ENCODE data around the gene PMIS2.
A peak's percentile ranks its signal among the peaks of the same experiment; 100 is the strongest.
"Not testable (repeated sequence)": the region's sequence is repeated elsewhere in the genome, so short reads cannot be mapped to it uniquely, and the experiment has no call there.

The PMIS2 gene

DNA sequence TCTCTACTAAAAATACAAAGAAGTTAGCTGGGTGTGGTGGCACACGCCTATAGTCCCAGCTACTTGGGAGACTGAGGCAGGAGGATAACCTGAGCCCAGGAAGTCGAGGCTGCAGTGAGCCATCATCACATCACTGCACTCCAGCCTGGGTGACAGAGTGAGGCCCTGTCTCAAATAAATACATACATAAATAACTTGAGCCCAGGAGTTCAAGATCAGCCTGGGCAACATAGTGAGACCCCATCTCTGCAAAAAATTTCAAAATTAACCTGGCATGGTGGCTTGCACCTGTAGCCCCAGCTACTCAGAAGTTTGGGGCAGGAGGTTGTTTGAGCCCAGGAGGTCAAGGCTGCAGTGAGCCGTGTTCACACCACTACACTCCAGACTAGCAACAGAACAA lies 9.1 kb downstream of the PMIS2 start:
- DNase-seq (ENCODE audit: low spot score): not testable (repeated sequence)

DNA sequence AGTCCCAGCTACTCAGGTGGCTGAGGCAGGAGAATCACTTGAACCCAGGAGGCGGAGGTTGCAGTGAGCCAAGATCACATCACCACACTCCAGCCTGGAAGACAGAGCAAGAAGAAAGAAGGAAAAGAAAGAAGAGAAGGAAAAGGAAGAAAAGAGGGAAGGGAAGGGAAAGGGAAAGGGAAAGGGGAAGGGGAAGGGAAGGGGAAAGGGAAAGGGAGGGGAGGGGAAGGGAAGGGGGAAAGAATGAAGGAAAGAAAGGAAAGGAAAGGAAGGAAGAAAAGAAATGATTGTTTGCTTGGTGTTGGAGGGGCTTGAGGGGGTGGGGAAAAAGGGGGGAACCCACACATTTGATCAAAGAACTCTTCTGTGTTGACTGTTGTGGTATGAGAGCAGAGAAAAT lies 10.0 kb downstream of the PMIS2 start:
- DNase-seq (ENCODE audit: low spot score): no peak

DNA sequence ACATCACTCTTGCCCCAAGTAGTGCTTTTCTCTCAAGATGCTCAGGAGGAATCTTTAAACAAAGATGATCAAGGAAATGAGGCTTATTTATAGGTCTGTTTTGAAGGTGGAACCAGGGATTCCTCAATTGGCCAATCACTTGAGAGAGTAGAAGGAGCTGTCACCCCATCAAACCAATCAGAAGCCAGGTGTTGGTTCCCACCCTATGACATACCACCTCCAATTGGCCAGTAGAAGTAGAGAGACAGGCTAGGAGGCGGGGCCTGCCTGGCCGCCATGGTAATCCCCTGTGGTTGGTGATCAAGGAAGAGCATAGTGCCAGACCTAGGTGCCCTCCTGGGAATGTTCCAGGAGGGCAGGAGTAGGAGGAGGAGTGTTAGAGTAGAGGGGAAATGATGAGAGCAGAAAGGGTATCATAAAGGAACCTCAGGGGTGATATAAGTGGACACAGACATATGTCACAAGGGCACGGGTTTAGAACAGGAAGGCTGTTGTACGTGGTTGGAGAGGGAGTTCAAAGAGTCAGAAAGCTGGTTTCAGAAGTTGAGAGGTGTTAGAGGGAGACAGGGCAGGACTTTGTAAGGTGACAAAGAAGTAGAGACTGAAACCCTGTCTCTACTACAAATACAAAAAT lies 10.5 kb downstream of the PMIS2 start:
- DNase-seq (ENCODE audit: low spot score): no peak

DNA sequence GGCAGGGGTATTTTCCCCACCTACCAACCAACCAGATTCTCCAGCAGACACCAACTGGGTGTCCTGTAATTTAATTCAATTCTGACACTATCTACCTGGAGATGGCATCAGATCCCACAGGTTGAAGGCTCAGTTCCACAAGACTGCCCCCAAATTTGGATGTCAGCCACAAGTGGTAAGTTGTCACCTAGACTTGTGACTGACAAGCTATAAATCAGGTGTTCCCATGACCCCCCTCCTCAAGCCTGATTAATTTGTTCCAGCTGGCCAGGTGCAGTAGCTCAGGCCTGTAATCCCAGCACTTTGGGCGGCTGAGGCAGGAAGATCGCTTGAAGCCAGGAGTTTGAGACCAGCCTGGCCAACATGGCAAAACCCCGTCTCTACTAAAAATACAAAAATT lies 16.0 kb downstream of the PMIS2 start:
- DNase-seq (ENCODE audit: low spot score): no peak

DNA sequence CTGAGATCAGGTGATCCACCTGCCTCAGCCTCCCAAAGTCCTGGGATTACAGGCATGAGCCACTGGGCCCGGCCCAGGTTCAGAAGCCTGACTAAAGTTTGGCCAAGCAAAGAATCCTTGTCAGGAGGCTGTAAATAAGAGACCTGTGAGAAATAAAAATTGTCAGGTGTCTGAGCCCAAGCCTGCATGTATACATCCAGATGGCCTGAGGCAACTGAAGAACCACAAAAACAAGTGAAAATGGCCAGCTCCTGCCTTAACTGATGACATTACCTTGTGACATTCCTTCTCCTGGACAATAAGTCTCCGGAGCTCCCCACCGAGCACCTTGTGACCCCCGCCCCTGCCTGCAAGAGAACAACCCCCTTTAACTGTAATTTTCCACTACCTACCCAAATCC lies 18.5 kb downstream of the PMIS2 start:
- DNase-seq (ENCODE audit: low spot score): not testable (repeated sequence)

DNA sequence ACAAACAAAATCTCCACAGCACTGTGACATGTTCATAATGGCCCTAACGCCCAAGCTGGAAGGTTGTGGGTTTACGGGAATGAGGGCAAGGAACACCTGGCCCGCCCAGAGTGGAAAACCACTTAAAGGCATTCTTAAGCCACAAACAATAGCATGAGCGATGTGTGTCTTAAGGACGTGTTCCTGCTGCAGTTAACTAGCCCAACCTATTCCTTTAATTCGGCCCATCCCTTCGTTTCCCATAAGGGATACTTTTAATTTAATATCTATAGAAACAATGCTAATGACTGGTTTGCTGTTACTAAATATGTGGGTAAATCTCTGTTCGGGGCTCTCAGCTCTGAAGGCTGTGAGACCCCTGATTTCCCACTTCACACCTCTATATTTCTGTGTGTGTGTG lies 21.2 kb downstream of the PMIS2 start:
- not testable (repeated sequence) for DNase-seq (ENCODE audit: low spot score)

DNA sequence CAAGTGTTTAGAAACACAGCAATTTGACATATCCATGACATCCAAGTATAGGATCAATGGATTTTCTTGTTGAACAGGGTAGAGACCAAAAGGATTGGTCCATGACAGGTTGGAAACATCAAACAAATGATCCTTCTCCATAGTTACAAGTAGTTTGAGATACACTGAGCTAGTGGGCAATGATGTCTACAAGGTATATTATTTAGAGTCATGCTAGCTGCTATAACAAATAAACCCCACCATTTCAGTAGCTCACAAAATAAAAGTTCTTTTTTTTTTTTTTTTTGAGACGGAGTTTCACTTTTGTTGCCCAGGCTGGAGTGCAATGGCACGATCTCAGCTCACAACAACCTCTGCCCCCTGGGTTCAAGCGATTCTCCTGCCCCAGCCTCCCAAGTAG lies 21.7 kb downstream of the PMIS2 start:
- no peak for DNase-seq (ENCODE audit: low spot score)

DNA sequence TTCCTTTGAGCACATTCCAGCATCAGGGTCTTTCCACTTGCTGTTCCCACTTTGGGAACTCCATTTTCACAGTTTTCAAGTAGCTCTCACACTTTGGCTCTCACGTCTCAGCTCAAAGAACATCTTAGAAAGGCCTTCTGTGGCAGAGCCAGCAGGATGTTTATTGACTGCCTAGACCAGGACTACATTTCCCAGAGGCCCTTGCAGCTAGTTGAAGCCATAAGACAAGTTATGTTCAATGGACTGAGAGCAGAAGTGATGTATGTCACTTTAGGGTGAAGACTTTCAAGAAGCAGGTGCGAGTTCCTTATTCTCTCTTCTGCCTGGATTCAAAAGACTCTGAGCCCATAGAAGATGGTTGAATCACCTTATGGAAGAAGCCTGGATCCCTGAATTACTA lies 22.3 kb downstream of the PMIS2 start:
- no peak for DNase-seq (ENCODE audit: low spot score)

DNA sequence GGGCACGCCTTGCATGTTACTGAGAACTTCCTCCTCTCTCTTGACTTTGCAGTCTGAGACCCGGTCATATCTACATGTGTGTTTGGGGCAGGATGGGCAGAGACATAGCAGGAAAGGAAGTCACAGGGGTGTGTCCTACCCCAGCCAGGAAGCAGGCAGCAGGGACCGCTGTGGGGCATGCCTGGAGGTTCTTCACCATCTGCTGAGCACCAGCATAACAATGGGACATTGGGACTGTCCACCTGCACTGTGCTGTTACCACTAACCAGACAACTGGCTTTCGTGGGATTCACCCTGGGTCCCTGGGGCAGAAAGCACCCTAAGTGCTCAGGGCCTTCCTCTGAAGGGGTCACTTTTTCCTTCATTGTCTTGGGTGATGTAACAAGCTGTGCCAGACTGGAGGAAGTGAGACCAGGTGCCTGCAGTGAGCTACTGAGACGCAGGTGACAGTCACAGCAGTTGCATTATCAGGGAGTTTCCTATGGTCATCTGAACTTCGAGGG lies 23.9 kb downstream of the PMIS2 start:
- no peak for DNase-seq (ENCODE audit: low spot score)

DNA sequence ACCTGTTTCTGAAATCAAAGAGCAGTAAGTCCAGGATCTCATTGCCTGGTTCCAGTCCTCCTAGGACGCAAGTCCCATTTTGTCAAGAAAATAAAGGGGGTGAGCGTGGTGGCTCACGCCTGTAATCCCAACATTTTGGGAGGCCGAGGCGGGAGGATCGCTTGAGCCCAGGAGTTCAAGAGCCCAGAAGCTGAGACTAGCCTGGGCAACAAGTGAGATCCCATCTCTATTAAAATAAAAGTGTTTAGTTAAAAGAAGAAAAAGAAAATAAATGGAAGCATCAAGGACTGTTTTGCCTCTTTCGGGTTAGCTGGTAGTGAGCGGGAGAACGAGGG lies 26.2 kb downstream of the PMIS2 start:
- DNase-seq (ENCODE audit: low spot score): no peak

DNA sequence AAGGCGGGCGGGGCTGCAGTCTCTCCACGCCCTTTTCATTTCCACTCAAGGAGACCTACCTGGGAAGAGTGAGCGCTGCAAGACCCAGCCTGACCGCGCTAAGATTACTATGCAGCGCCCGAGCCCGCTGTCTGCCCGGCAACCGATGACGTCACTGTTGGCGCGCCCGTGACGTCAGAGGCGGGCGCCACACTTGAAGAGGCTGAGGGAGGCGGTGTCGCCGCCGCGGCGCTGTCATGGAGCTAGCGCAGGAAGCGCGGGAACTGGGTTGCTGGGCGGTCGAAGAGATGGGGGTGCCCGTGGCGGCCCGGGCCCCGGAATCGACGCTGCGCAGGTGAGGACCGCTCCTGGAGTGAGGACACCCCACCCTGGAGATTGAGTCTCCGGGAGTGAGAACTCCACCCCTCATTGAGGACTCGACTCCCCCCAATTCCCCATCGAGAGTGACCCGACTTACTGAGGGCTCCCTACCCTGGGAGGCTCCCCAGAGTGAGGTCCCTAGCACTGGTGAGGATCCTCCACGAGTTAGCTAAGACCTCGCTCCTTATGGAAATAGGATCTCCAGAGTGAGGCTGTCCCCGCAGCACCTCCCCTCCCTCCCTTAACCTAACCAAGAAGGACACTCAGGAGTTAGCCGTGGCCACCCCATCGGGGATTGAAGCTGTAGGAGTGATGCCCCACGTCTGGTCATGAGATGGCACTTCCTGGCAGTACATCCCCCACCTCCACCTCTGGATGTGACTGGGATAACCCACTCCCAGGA lies 26.8 kb downstream of the PMIS2 start, which contains the start of gene HAUS5:
Gene HAUS5 (plus strand): TSS at position 177 of the 763 bp plus-strand sequence. CDS start 60 bp downstream, at position 237.
- peak; percentile 84 for DNase-seq (ENCODE audit: low spot score)

DNA sequence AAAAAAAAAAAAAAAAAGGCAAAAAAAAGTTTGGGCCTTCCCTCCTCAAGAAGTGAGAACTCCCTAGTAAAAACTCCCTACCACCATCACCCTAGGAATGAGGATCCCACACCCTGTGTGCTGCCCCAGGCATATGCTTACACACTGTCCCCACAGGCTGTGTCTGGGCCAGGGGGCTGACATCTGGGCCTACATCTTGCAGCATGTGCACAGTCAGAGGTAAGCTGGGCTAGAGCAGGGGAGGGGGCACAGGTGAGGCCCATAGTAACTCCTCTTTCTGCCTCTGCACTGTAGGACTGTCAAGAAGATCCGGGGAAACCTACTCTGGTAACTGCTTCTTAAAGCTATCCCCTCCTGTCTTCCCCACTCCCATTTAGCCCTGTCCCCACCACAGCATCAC lies 27.6 kb downstream of the PMIS2 start:
- no peak for DNase-seq (ENCODE audit: low spot score)

DNA sequence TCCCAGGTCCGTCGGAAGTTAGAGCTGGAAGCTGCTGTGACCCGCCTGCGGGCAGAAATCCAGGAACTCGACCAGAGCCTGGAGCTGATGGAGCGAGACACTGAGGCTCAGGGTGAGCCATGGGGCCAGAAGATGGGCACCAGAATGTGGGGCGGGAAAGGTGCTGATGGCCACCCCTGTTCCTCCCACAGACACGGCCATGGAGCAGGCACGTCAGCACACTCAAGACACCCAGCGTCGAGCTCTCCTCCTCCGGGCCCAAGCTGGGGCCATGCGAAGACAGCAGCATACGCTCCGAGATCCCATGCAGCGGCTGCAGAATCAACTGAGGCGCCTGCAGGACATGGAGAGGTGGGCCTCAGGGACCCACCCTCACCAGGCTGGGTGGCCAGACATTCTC lies 29.1 kb downstream of the PMIS2 start:
- DNase-seq (ENCODE audit: low spot score): no peak

DNA sequence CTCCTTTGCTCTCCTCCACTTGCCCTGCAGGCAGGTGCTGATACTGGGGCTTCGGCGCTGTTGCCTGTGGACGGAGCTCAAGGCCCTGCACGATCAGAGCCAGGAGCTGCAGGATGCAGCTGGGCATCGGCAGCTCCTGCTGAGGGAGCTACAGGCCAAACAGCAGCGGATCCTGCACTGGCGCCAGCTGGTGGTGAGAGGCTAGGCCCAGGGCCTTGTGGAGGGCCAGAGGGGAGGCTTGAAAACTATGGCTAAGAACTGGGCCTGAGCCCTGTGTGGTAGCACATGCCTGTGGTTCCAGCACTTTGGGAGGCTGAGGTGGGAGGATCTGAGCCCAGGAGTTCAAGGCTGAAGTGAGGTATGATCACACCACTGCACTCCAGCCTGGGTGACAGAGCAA lies 32.9 kb downstream of the PMIS2 start:
- no peak for DNase-seq (ENCODE audit: low spot score)

DNA sequence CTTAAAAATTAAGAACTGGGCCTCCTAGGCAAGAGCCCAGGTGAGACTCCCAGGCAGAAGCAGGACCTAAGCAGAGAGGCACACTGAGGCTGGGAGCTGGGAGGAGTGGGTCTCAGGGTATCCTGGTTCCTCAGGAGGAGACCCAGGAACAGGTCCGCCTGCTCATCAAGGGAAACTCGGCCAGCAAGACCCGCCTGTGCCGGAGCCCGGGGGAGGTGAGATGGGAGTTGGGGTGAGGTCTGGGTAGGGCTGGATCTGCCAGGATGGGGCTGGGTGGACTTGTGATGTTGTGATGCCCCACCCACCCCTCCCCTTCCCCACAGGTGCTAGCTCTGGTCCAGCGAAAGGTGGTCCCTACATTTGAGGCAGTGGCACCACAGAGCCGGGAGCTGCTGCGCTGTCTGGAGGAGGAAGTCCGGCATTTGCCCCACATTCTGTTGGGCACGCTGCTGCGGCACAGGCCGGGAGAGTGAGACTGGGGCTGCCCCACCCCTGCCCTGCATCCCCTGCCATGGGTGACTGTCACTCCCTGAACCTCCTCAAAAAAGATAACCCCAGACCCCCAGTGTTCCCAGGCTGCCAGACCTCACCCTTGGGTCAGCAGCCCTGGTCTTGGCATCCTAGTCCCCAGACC lies 33.4 kb downstream of the PMIS2 start:
- DNase-seq (ENCODE audit: low spot score): no peak

DNA sequence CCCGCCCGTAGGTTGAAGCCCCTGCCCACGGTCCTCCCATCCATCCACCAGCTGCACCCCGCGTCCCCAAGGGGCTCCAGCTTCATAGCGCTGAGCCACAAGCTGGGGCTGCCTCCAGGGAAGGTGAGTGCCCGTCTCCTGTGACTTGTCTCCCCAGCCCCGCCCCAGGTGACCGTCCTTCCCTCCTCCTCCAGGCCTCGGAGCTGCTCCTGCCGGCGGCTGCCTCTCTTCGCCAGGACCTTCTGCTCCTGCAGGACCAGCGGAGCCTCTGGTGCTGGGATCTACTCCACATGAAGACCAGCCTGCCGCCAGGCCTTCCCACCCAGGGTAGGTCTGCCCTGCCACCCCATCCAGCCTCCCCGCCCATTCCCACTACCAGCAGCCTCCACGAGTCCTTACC lies 34.0 kb downstream of the PMIS2 start:
- no peak for DNase-seq (ENCODE audit: low spot score)

DNA sequence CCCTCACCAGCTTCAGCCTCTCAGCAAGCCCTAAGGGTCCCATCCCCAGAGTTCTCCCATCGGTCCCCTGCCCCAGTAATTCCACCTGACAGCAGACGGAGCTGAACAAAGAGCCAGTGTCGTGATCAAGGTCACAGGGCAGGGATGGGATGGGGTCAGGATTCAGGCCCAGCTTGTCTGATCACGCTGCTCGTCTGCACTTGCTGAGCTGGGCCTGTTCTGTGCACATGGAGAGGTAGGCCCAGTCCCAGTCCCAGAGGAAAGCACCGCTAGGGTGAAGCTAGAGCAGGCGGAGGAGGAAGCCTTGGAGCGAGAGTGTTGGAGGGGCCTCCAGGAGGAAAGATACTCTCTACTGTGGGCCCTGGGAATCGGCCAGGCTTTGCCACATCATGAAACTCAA lies 35.7 kb downstream of the PMIS2 start:
- DNase-seq (ENCODE audit: low spot score): no peak

DNA sequence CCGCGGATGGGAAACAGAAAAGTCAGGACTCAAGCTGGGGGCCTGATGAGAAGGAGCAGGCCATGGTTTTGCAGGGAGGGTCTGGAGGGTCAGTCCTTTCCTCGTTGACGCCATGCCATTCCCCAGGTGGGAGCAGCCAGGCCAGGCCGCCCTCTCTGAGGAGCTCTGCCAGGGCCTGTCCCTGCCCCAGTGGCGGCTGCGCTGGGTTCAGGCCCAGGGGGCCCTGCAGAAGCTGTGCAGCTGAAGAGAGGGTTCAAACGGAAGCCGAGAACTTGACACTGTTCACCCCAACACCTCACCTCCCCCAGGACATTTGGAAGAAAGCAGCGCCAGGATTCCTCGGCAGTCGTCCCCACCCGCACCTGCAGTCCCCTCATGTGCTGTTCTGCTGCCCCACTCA lies 36.8 kb downstream of the PMIS2 start:
- DNase-seq (ENCODE audit: low spot score): no peak

DNA sequence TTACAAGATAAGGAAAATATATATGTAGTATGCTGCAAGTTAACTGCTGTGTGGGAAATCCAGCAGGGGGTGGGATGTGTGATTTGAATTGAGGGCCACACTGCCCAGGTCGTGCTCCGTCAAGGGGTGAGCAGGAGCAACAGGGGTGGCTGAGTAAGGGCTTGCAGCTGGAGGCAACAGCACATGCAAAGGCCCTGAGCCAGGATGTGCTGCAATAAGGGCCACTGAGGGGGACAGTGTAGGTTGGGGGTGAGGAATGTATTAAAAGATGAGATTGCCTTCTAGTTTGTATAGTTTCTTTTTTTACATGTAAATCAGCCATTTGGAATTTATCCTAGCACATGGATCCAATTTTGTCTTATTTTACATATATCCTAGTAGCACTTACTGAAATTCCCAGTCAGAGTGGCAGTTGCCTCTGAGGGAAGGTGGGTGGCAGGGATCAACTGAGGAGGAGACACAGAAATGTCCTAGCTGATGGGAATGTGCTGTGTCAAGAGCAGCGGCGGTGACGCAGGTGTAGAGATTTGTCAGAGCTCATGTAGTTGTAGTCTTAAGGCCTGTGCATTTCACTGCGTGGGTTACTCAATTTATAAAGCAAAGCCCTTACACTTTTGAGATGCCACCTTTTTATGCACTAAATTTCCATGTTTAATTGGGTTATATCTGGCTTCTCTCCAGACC lies 37.5 kb downstream of the PMIS2 start:
- DNase-seq (ENCODE audit: low spot score): no peak

DNA sequence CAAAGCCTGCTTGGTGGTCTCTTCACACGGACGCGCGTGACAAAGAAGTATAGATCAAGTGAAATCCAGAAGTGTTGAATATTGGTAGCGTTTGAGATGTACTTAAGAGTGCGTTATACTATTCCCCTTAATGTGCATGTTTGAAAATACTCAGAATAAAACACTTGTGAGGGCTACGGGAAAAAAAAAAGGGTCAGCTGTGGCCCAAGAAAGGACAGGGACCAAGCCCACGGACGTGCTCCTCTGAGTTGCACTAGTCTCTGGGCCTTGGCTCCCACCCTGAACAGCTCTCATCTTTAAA lies 42.2 kb downstream of the PMIS2 start:
- DNase-seq (ENCODE audit: low spot score): no peak

DNA sequence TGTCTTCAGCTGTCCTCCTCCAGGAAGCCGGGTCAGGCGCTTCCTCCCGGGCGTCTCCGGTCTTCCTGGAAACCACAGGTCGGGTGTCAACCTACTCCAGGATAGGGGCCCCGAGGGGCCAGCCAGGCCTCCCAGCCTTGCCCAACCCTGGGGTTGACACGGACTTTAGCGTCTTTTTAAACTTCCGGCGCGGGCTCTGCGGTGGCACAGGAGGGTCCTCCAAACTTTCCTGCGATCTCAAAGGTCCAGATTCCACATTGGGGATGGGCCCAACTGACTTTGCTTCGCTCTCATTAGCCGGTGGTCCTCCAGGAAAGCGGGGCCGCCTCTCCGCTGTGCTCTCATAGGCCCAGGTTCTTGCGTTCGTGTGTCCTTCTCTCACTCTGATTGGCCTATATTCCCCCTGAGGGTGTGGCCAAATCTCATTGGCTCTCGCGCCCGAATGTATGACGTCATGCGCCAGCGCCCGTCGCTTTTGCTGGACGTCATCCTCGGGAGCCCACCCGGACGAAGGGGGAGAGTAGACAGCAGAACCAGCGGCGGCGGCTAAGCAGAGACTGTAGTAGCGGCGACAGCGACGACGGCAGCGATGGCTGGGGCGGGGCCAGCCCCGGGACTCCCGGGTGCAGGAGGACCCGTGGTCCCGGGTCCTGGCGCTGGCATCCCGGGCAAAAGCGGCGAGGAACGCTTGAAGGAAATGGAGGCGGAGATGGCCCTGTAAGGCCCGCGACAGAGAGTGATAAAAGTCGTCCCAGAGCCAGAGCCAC lies 42.8 kb downstream of the PMIS2 start, which contains the start of gene RBM42:
Gene RBM42 (plus strand): TSS at position 472 of the 767 bp plus-strand sequence. CDS start 118 bp downstream, at position 590.
- peak; percentile 95 for DNase-seq (ENCODE audit: low spot score)

DNA sequence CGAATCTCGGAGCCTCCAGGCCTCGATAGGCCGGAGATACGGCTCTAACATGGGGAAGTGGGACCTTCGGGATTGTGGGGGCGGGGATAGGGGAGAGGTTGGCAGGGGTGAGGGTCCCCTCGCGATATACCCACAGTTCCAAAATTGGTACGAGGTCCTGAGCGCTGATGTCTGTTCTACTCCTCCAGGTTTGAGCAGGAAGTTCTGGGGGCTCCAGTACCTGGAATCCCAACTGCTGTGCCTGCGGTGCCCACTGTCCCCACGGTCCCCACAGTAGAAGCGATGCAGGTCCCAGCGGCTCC lies 43.3 kb downstream of the PMIS2 start:
- DNase-seq (ENCODE audit: low spot score): no peak

All from globus pallidus (tissue), 1 donor.